OCI-LY7 (cell line): ENCODE measurements around the gene ZNF335. TPM values are rescaled to one million over a fixed set of nuclear protein-coding genes. Genes with fewer than 3 reads are reported as not detected.

ENCODE experiments used
- BruUV-seq: library from RNA; stranded (reverse); fragments of 400-500 nt; replicated peaks from 2 replicates; lab custom pipeline; 2021; lab: Mats Ljungman, UMichigan
- CTCF ChIA-PET: fragments of 300-600 bp; sonication (Branson Sonifier 250); formaldehyde crosslinking; loops from one replicate; lab custom pipeline; 2022; ENCODE audit warnings: antibody characterized with exemption; ENCODE audit not compliant: unreplicated experiment; lab: Charles Lee
- POLR2A ChIA-PET: fragments of 300-600 bp; sonication (Branson Sonifier 250); formaldehyde crosslinking; loops from one replicate; lab custom pipeline; 2022; ENCODE audit warnings: antibody characterized with exemption; lab: Charles Lee
- DNase-seq: peaks from one replicate; pipeline ENCODE4 v3.0.0-alpha.2; 2015; ENCODE audit warnings: low spot score
- H2AFZ ChIP-seq: fragments of 200-600 bp; sonication (generic), shearing (Covaris generic); 2 replicates; pipeline ENCODE4 v1.6.1; 2014; ENCODE audit warnings: mild to moderate bottlenecking, antibody characterized with exemption, low read length, moderate library complexity
- H3K27ac ChIP-seq: fragments of 200-600 bp; sonication (generic); 2 replicates; pipeline ENCODE4 v1.5.1; 2014; ENCODE audit warnings: mixed run types, low read depth, mild to moderate bottlenecking, moderate library complexity, low read length, inconsistent platforms; ENCODE audit not compliant: poor library complexity, severe bottlenecking
- H3K36me3 ChIP-seq: fragments of 200-600 bp; sonication (generic); 2 replicates; pipeline ENCODE4 v1.6.1; 2014; ENCODE audit warnings: mild to moderate bottlenecking, antibody characterized with exemption, low read length, moderate library complexity, mixed read lengths; ENCODE audit not compliant: insufficient read depth
- H3K4me1 ChIP-seq: fragments of 200-600 bp; sonication (generic); 2 replicates; pipeline ENCODE4 v1.5.1; 2014; ENCODE audit warnings: mild to moderate bottlenecking, low read length; ENCODE audit not compliant: insufficient read depth, poor library complexity, severe bottlenecking
- H3K4me2 ChIP-seq: fragments of 200-600 bp; sonication (generic); 2 replicates; pipeline ENCODE4 v1.6.1; 2014; ENCODE audit warnings: mild to moderate bottlenecking, low read length
- H3K4me3 ChIP-seq: fragments of 200-600 bp; sonication (generic); 2 replicates; pipeline ENCODE4 v1.5.1; 2014; ENCODE audit warnings: mild to moderate bottlenecking, low read depth, low read length; ENCODE audit not compliant: poor library complexity, severe bottlenecking
- H3K79me2 ChIP-seq: fragments of 200-600 bp; sonication (generic); 2 replicates; pipeline ENCODE4 v1.6.1; 2016; ENCODE audit warnings: low read depth, mild to moderate bottlenecking, low read length, moderate library complexity, mixed read lengths; ENCODE audit not compliant: insufficient read depth
- H3K9me2 ChIP-seq: fragments of 200-600 bp; sonication (generic); 2 replicates; pipeline ENCODE4 v1.6.1; 2016; ENCODE audit warnings: mild to moderate bottlenecking, low read length, mixed read lengths; ENCODE audit not compliant: insufficient read depth
- H3K9me3 ChIP-seq: fragments of 200-600 bp; sonication (generic); 2 replicates; pipeline ENCODE4 v1.6.1; 2014; ENCODE audit warnings: mild to moderate bottlenecking, mixed run types, low read length, mixed read lengths
- H4K20me1 ChIP-seq: fragments of 200-600 bp; sonication (generic); 2 replicates; pipeline ENCODE4 v1.6.1; 2014; ENCODE audit warnings: mild to moderate bottlenecking, antibody characterized with exemption, low read length, moderate library complexity, mixed read lengths; ENCODE audit not compliant: insufficient read depth
- EZH2phosphoT487 ChIP-seq: fragments of 200-600 bp; sonication (generic); IDR thresholded peaks from 2 replicates; pipeline ENCODE4 v1.6.1; 2018; ENCODE audit warnings: low read depth, borderline replicate concordance, mild to moderate bottlenecking, mixed run types, antibody characterized with exemption, low read length, moderate library complexity, mixed read lengths
- intact Hi-C: fragments of 100-400 bp; cut with micrococcal nuclease; formaldehyde crosslinking; loops from one replicate; pipeline ENCODE4 v1.10.0; 2022; ENCODE audit not compliant: unreplicated experiment
- total RNA-seq, 2 experiments: library from RNA; depleted of rRNA in 1 of 2; stranded (reverse); fragments of >200 nt in 1 of 2; shearing (Covaris generic) in 1 of 2; gene quantifications; 2 replicates each; pipeline ENCODE4 v1.2.3, GENCODE V29; 2014 to 2022
- TF ChIP-seq, protein P1 (sequence below): fragments of 200-600 bp; sonication (generic); conservative IDR thresholded peaks from 2 replicates; pipeline ENCODE4 v1.5.1; 2014; ENCODE audit warnings: mild to moderate bottlenecking, antibody characterized with exemption, low read length, moderate library complexity, mixed read lengths

ZNF335 gene
- total RNA-seq, 2 experiments from 2014 or later, result 21.0 to 28.4 TPM

DNA sequence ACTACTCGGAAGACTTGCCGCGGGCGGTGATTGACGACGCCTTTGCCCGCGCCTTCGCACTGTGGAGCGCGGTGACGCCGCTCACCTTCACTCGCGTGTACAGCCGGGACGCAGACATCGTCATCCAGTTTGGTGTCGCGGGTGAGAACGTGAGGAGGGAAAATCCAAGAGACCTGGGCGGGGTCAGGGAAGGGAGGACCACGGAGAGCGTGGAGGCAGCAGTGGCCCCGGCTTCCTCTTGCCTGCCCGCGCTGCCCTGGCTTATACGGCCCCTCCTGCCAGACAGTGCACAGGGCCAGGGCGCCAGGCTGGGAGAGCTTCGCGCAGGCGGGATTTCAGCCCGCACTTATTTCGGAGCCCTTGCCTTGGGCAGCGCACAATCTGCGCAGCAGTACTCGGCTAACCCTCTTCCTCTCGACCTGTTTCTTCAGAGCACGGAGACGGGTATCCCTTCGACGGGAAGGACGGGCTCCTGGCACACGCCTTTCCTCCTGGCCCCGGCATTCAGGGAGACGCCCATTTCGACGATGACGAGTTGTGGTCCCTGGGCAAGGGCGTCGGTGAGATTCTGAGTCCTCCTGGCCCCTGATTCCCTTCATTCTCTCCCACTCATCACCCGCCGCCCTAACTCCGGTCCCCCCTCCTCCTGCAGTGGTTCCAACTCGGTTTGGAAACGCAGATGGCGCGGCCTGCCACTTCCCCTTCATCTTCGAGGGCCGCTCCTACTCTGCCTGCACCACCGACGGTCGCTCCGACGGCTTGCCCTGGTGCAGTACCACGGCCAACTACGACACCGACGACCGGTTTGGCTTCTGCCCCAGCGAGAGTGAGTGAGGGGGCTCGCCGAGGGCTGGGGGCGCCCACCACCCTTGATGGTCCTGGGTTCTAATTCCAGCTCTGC, 38.7 kb upstream of the ZNF335 start:
- Histone ChIP-seq H3K79me2 (no peaks in the 10 kb centered on the region), H3K9me2 (no peaks in the 10 kb centered on the region), H3K4me2 (no peak overlapping the region), H3K4me3 (no peak overlapping the region), H4K20me1 (0 out of 2 replicates have a peak, but pooled peaks cover 2% of the 10 kb centered on the region), H2AFZ (no peak overlapping the region), H3K9me3 (no peaks in the 10 kb centered on the region), H3K36me3 (no peaks in the 10 kb centered on the region), H3K27ac (no peak overlapping the region), H3K4me1 (peaks cover 13% of the 10 kb centered on the region)
- no TSS peak for BruUV-seq
- no peak for DNase-seq
- ChIA-PET CTCF (no interaction called here), POLR2A (no interaction called here)
- TF ChIP-seq EZH2phosphoT487, result no peak
- TF ChIP-seq, protein P1, sequence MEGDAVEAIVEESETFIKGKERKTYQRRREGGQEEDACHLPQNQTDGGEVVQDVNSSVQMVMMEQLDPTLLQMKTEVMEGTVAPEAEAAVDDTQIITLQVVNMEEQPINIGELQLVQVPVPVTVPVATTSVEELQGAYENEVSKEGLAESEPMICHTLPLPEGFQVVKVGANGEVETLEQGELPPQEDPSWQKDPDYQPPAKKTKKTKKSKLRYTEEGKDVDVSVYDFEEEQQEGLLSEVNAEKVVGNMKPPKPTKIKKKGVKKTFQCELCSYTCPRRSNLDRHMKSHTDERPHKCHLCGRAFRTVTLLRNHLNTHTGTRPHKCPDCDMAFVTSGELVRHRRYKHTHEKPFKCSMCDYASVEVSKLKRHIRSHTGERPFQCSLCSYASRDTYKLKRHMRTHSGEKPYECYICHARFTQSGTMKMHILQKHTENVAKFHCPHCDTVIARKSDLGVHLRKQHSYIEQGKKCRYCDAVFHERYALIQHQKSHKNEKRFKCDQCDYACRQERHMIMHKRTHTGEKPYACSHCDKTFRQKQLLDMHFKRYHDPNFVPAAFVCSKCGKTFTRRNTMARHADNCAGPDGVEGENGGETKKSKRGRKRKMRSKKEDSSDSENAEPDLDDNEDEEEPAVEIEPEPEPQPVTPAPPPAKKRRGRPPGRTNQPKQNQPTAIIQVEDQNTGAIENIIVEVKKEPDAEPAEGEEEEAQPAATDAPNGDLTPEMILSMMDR, result no peak
- intact Hi-C loops, result no loop called here

DNA sequence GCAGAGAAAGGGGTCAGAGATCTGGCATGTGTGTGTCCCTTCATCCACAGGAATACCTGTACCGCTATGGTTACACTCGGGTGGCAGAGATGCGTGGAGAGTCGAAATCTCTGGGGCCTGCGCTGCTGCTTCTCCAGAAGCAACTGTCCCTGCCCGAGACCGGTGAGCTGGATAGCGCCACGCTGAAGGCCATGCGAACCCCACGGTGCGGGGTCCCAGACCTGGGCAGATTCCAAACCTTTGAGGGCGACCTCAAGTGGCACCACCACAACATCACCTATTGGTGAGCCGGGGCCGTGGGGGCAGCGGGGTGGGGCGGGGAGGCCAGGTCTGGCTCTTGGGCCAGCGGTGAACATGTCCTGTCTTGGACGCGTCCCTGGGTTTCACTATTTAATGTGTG, 37.8 kb upstream of the ZNF335 start:
- DNase-seq, result no peak
- Histone ChIP-seq H3K9me2 (no peaks in the 10 kb centered on the region), H2AFZ (no peak overlapping the region), H3K9me3 (no peaks in the 10 kb centered on the region), H3K4me3 (no peak overlapping the region), H3K4me2 (no peak overlapping the region), H3K36me3 (no peaks in the 10 kb centered on the region), H3K4me1 (peaks cover 22% of the 10 kb centered on the region), H3K27ac (no peak overlapping the region), H4K20me1 (0 out of 2 replicates have a peak, but pooled peaks cover 5% of the 10 kb centered on the region), H3K79me2 (no peaks in the 10 kb centered on the region)
- intact Hi-C loops, result no loop called here
- TF ChIP-seq, protein P1, result no peak
- no peak for TF ChIP-seq EZH2phosphoT487
- ChIA-PET POLR2A (no interaction called here), CTCF (no interaction called here)
- no TSS peak for BruUV-seq

DNA sequence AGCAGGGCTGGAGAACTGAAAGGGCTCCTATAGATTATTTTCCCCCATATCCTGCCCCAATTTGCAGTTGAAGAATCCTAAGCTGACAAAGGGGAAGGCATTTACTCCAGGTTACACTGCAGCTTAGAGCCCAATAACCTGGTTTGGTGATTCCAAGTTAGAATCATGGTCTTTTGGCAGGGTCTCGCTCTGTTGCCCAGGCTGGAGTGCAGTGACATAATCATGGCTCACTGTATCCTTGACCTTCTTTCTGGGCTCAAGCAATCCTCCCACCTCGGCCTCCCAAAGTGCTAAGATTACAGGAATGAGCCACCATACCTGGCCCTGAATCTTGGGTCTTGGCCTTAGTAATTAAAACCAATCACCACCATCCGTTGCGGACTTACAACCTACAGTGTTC, 35.7 kb upstream of the ZNF335 start:
- intact Hi-C loops, result no loop called here
- peaks cover 23% of the 10 kb centered on the region for H3K4me1 ChIP-seq
- no TSS peak for BruUV-seq
- no peak overlapping the region for H3K4me3 ChIP-seq
- no peaks in the 10 kb centered on the region for H3K9me2 ChIP-seq
- no peak for DNase-seq
- H2AFZ ChIP-seq, result no peak overlapping the region
- no peak overlapping the region for H3K27ac ChIP-seq
- H3K36me3 ChIP-seq, result no peaks in the 10 kb centered on the region
- H3K79me2 ChIP-seq, result no peaks in the 10 kb centered on the region
- CTCF ChIA-PET, result no interaction called here
- H4K20me1 ChIP-seq, result 0 out of 2 replicates have a peak, but pooled peaks cover 5% of the 10 kb centered on the region
- no peak for TF ChIP-seq EZH2phosphoT487
- TF ChIP-seq, protein P1, result no peak
- H3K4me2 ChIP-seq, result no peak overlapping the region
- POLR2A ChIA-PET, result no interaction called here
- no peaks in the 10 kb centered on the region for H3K9me3 ChIP-seq
